Activated T-helper 1 cell treated with anti-CD3 and anti-CD28 coated beads, Interleukin-12 subunit alpha, Interleukin-12 subunit beta, Interleukin-2, Interleukin-4 antibody, amounts not matched to agents 30 ng/mL and 10 ng/mL and 1 ng/mL, durations not matched to agents 14 hours and 24 hours and 36 hours (primary cell): ENCODE results near the gene RPS6KA4. TPM values are rescaled to one million over a fixed set of nuclear protein-coding genes. Genes with fewer than 3 reads are reported as not detected.
A peak's percentile ranks its signal among the peaks of the same experiment; 100 is the strongest.

Experiments used
- DNase-seq: peaks from one replicate; pipeline ENCODE4 v3.0.0; 2021; ENCODE audit warnings: low spot score
- H3K27ac Mint-ChIP-seq: one replicate; pipeline ENCODE4 v1.8.0; 2021; ENCODE audit warnings: mild to moderate bottlenecking, mixed read lengths
- H3K27me3 Mint-ChIP-seq: one replicate; pipeline ENCODE4 v1.8.0; 2022; ENCODE audit warnings: mild to moderate bottlenecking, moderate library complexity, mixed read lengths; ENCODE audit not compliant: insufficient read depth
- H3K36me3 Mint-ChIP-seq: one replicate; pipeline ENCODE4 v1.8.0; 2021; ENCODE audit warnings: low read depth, mixed read lengths
- H3K4me1 Mint-ChIP-seq: one replicate; pipeline ENCODE4 v1.8.0; 2021; ENCODE audit warnings: low read depth, mixed read lengths
- H3K4me3 Mint-ChIP-seq: one replicate; pipeline ENCODE4 v1.8.0; 2021; ENCODE audit warnings: mild to moderate bottlenecking, moderate library complexity, mixed read lengths
- H3K9me3 Mint-ChIP-seq: one replicate; pipeline ENCODE4 v1.8.0; 2021; ENCODE audit warnings: mixed read lengths
- intact Hi-C: fragments of 100-400 bp; cut with micrococcal nuclease; formaldehyde crosslinking; loops from one replicate; pipeline ENCODE4 v1.15.1; 2024
- total RNA-seq: library from RNA; stranded (reverse); gene quantifications from 2 replicates; pipeline ENCODE4 v1.2.3, GENCODE V29; 2022

Gene RPS6KA4
- total RNA-seq, 1 donor from 2014 or later, result 38.3 TPM

DNA sequence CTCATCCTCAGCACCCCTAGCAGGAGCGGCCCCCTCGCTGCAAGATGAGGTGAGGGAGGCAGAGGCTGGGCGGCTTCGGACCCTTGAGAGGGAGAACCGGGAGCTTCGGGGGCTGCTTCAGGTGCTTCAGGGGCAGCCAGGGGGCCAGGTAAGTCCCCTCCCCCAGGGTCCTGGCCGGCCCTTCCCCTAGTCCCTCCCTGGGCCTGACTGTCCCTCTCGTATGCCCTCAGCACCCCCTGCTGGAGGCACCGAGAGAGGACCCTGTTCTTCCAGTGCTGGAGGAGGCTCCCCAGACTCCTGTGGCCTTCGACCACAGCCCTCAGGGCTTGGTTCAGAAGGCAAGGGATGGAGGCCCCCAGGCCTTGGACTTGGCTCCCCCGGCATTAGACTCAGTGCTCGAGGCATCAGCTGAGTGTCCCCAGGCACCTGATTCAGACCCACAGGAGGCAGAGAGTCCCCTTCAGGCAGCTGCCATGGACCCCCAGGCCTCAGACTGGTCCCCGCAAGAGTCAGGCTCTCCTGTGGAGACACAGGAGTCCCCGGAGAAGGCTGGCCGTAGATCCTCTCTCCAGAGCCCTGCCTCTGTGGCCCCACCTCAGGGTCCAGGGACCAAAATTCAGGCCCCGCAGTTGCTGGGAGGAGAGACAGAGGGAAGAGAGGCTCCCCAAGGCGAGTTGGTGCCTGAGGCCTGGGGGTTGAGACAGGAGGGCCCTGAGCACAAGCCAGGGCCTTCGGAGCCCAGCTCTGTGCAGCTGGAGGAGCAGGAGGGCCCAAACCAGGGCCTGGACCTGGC, 15.0 kb upstream of the RPS6KA4 start:
- H3K27ac Mint-ChIP-seq, result no peak overlapping the region
- peaks cover 19% of the 10 kb centered on the region for H3K4me1 Mint-ChIP-seq
- no peaks in the 10 kb centered on the region for H3K27me3 Mint-ChIP-seq
- no peak for DNase-seq
- no peak overlapping the region for H3K4me3 Mint-ChIP-seq
- intact Hi-C loops, result no loop called here
- peaks cover 15% of the 10 kb centered on the region for H3K36me3 Mint-ChIP-seq
- no peaks in the 10 kb centered on the region for H3K9me3 Mint-ChIP-seq

DNA sequence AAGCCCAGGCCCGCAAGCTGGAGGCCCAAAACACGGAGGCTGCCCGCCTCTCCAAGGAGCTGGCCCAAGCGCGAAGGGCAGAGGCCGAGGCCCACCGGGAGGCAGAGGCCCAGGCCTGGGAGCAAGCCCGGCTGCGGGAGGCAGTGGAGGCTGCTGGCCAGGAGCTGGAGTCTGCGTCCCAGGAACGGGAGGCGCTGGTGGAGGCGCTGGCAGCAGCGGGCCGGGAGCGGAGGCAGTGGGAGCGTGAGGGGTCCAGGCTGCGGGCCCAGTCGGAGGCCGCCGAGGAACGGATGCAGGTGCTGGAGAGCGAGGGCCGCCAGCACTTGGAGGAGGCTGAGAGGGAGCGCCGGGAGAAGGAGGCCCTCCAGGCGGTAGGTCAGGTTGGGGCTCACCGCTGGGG, 14.2 kb upstream of the RPS6KA4 start:
- DNase-seq, result no peak
- H3K9me3 Mint-ChIP-seq, result no peaks in the 10 kb centered on the region
- H3K36me3 Mint-ChIP-seq, result peaks cover 15% of the 10 kb centered on the region
- H3K27me3 Mint-ChIP-seq, result no peaks in the 10 kb centered on the region
- no peak overlapping the region for H3K4me3 Mint-ChIP-seq
- intact Hi-C loops, result no loop called here
- H3K4me1 Mint-ChIP-seq, result peaks cover 11% of the 10 kb centered on the region
- no peak overlapping the region for H3K27ac Mint-ChIP-seq

DNA sequence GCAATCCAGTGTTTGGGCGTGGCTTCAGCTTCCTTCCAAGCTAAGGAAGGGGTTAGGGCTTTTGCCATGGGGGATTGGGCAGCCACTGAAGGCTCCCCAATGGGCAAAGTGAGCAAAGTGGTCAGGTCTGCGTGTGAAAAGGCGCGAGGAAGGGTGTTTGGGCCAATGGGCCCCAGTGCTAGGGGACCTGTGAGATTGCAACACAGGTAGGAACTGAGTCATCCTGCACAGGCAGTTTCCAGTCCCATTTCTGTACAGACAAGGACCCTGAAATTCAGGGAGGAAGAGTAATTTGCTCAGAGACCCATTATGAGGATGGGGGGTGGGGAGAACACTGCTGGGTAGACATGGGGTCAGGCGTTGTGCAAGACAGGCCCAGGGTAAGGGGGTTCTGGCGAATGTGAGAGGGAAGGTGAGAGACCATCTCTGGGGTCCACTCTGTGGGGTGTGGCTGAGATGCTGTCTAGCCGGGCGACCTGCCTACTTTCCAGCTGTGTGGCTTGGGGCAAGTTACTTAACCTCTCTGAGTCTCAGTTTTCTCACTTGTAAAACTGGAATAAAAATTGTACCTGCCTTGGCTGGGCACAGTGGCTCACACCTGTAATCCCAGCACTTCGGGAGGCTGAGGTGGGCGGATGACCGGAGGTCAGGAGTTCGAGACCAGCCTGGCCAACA, 11.6 kb upstream of the RPS6KA4 start:
- Mint-ChIP-seq H3K27ac (peak overlapping the region; percentile 7), H3K9me3 (no peaks in the 10 kb centered on the region), H3K27me3 (no peaks in the 10 kb centered on the region), H3K36me3 (peaks cover 18% of the 10 kb centered on the region), H3K4me3 (no peak overlapping the region), H3K4me1 (no peaks in the 10 kb centered on the region)
- intact Hi-C loops, result no loop called here
- no peak for DNase-seq

DNA sequence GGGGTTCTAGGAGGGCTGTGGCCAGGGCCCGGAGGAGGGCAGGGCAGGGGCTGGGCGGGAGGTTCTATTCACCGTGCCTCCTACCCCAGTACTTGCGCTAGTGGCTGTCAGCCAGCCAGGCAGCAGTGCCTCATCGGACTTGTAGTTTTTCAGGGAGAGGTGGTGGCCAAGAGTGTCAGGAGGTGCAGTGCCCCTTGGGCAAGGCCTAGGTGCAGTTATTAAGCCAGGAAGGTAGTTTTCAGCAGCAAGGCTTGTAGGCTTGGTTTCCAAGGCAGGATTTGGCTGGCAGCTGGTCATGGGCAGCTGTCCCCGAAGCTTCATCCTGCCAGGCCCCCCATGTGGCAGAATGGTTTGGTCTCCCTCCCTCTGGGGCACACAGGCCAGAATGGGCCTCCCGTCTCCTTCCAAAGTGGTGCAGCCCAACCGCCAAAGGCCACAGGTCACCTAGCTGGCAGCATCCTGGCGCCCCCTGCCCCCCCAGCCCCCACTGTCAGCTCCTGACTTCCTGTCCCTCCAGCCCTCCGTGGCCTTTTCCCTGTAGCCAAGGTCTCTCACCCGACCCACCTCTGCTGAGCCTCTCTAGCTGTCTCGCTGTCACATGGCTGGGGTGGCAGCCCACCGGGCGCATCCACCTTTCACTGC, 10.5 kb upstream of the RPS6KA4 start:
- no peak for DNase-seq
- no peaks in the 10 kb centered on the region for H3K9me3 Mint-ChIP-seq
- peaks cover 16% of the 10 kb centered on the region for H3K36me3 Mint-ChIP-seq
- intact Hi-C loops, result no loop called here
- H3K4me3 Mint-ChIP-seq, result no peak overlapping the region
- no peaks in the 10 kb centered on the region for H3K4me1 Mint-ChIP-seq
- H3K27ac Mint-ChIP-seq, result no peak overlapping the region
- no peaks in the 10 kb centered on the region for H3K27me3 Mint-ChIP-seq

DNA sequence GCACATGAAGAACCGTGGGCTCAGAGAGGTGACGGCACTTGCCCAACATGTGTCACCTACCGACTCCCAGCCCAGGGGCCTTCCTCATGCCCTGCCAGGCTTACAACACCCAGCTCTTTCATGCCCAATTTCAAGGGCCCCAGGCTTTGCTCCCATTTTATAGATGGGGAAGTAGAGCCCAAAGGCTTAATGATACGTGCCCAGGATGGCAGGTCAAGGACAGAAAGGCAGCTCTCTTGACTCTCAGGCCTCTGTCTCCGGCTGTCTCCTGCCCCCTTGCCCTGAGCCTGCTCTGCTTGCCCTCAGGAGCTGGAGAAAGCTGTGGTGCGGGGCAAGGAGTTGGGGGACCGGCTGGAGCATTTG, 10.0 kb upstream of the RPS6KA4 start:
- intact Hi-C loops, result no loop called here
- H3K4me1 Mint-ChIP-seq, result no peaks in the 10 kb centered on the region
- H3K9me3 Mint-ChIP-seq, result no peaks in the 10 kb centered on the region
- no peaks in the 10 kb centered on the region for H3K27me3 Mint-ChIP-seq
- no peak overlapping the region for H3K4me3 Mint-ChIP-seq
- H3K36me3 Mint-ChIP-seq, result peaks cover 16% of the 10 kb centered on the region
- no peak overlapping the region for H3K27ac Mint-ChIP-seq
- DNase-seq, result no peak

DNA sequence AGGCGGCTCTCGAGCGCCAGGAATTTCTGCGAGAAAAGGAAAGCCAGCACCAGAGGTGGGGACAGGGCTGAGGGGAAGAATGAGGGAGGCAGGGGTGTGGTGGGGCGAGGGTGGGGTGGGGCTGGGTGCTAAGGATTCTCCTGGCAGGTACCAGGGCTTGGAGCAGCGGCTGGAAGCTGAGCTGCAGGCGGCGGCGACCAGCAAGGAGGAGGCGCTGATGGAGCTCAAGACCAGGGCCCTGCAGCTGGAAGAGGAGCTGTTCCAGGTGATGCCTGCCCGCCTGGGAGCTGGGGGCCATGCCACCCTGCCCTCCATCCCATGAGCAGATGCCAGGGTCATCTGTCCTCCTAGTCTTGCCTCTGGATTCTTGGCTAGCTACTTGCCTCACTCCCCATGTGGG, 9.6 kb upstream of the RPS6KA4 start:
- peaks cover 16% of the 10 kb centered on the region for H3K36me3 Mint-ChIP-seq
- no peaks in the 10 kb centered on the region for H3K4me1 Mint-ChIP-seq
- no peak for DNase-seq
- intact Hi-C loops, result no loop called here
- no peak overlapping the region for H3K4me3 Mint-ChIP-seq
- no peaks in the 10 kb centered on the region for H3K27me3 Mint-ChIP-seq
- no peaks in the 10 kb centered on the region for H3K9me3 Mint-ChIP-seq
- H3K27ac Mint-ChIP-seq, result no peak overlapping the region

DNA sequence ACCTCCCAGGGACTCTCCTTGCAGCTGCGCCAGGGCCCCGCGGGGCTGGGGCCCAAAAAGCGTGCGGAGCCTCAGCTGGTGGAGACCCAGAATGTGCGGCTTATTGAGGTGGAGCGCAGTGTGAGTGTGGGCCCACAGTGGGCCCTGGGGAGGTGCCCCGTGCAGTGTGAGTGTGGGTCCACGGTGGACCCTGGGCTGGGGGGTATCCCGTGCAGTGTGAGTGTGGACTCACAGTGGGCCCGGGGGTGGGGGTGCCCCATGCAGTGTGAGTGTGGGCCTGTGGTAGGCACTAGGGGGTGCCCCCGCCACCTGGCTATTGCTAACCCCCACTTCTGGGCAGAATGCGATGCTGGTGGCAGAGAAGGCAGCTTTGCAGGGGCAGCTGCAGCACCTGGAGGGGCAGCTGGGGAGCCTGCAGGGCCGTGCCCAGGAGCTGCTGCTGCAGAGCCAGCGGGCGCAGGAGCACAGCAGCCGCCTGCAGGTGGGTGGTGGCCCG, 7.8 kb upstream of the RPS6KA4 start:
- peaks cover 11% of the 10 kb centered on the region for H3K36me3 Mint-ChIP-seq
- DNase-seq, result no peak
- no peaks in the 10 kb centered on the region for H3K27me3 Mint-ChIP-seq
- no peak overlapping the region for H3K4me3 Mint-ChIP-seq
- H3K4me1 Mint-ChIP-seq, result no peaks in the 10 kb centered on the region
- H3K9me3 Mint-ChIP-seq, result no peaks in the 10 kb centered on the region
- intact Hi-C loops, result no loop called here
- H3K27ac Mint-ChIP-seq, result no peak overlapping the region

DNA sequence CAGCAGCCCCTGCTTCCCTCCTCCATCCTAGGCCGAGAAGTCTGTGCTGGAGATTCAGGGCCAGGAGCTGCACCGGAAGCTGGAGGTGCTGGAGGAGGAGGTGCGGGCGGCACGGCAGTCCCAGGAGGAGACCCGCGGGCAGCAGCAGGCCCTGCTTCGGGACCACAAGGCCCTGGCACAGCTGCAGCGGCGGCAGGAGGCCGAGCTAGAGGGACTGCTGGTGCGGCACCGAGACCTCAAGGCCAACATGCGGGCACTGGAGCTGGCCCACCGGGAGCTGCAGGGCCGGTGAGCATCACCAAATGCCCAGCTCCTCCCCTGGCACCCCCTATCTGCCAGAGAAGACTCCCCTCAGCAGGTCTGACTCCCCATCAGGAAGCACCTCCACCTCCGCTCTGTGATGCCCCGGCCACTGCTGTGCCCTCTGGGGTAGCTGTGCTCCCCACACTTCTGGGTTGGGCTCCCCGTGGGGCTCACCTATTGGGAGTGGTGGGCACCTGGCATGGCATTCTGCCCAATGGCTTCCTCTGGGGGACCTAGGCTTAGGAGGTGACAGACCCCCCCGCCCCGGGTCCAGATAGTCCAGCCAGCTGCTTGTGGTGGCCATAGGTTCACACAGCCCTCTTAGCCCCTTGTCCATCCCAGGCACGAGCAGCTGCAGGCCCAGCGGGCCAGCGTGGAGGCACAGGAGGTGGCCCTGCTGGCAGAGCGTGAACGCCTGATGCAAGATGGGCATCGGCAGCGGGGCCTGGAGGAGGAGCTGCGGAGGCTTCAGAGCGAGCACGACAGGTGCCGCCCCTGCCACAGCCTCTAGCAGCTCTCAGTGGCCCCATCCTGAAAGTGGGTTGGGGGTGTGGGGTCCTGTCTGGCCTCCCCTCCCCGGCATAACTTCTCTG, 6.6 kb upstream of the RPS6KA4 start:
- H3K9me3 Mint-ChIP-seq, result no peaks in the 10 kb centered on the region
- no peak for DNase-seq
- no peaks in the 10 kb centered on the region for H3K27me3 Mint-ChIP-seq
- no peak overlapping the region for H3K4me3 Mint-ChIP-seq
- H3K27ac Mint-ChIP-seq, result no peak overlapping the region
- intact Hi-C loops, result no loop called here
- peaks cover 5% of the 10 kb centered on the region for H3K4me1 Mint-ChIP-seq
- peaks cover 9% of the 10 kb centered on the region for H3K36me3 Mint-ChIP-seq

DNA sequence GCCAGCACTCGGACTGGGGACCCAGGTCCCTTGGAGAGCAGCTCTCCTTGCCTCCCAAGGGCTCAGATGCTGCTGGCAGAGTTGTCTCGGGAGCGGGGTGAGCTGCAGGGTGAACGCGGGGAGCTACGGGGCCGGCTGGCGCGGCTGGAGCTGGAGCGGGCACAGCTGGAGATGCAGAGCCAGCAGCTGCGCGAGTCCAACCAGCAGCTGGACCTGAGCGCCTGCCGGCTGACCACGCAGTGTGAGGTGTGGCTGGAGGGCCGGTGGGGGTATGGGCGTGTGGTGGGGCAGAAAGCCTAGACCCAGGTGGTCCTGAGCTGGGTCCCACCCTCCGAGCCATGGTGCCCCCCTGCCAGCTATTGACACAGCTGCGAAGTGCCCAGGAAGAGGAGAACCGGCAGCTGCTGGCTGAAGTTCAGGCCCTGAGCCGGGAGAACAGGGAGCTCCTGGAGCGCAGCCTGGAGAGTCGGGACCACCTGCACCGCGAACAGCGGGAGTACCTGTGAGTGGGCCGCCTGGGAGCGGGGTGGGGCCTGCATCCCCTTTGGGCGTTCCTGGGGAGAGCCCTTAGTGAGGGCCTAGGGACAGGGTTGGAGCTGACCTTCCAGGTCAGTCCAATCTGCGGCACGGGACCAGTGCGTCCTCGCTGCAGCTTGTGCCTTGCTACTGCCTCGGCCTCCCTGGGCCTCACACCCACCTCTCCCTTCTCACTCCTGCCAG, 5.8 kb upstream of the RPS6KA4 start:
- Mint-ChIP-seq H3K4me3 (no peak overlapping the region), H3K4me1 (peaks cover 13% of the 10 kb centered on the region), H3K9me3 (no peaks in the 10 kb centered on the region), H3K36me3 (peaks cover 8% of the 10 kb centered on the region), H3K27me3 (no peaks in the 10 kb centered on the region), H3K27ac (no peak overlapping the region)
- no peak for DNase-seq
- intact Hi-C loops, result no loop called here

DNA sequence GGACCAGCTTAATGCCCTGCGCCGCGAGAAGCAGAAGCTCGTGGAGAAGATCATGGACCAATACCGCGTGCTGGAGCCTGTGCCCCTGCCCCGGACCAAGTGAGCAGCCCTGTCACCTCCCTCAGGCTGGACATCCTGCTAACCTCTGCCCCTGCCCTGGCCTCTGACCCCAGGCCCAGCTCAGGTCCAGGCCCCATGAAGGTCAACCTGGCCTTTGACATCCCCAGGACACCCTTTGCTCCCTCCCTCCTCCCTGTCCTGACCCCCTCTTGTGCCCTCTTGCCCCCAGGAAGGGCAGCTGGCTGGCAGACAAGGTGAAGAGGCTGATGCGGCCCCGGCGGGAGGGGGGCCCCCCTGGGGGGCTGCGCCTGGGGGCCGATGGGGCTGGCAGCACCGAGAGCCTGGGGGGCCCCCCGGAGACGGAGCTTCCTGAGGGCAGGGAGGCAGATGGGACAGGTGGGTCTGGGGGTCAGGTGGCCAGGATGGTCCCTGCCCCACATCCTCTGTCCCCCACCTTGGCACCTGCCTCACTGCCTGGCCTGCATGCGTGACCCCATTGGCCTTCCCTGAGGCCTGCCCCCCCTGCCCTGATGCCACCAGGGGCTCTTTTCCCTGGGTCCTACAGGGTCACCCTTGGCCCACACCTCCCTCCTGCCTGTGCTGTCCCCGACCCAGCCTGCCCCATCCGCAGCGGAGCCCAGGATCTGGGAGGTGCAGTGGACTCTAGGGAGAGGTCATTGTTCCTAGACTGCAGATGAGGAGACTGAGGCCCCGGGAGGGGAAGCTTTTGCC, 5.1 kb upstream of the RPS6KA4 start:
- intact Hi-C loops, result no loop called here
- DNase-seq, result no peak
- no peak overlapping the region for H3K4me3 Mint-ChIP-seq
- H3K27me3 Mint-ChIP-seq, result no peaks in the 10 kb centered on the region
- peaks cover 13% of the 10 kb centered on the region for H3K4me1 Mint-ChIP-seq
- H3K36me3 Mint-ChIP-seq, result peaks cover 8% of the 10 kb centered on the region
- no peaks in the 10 kb centered on the region for H3K9me3 Mint-ChIP-seq
- no peak overlapping the region for H3K27ac Mint-ChIP-seq

DNA sequence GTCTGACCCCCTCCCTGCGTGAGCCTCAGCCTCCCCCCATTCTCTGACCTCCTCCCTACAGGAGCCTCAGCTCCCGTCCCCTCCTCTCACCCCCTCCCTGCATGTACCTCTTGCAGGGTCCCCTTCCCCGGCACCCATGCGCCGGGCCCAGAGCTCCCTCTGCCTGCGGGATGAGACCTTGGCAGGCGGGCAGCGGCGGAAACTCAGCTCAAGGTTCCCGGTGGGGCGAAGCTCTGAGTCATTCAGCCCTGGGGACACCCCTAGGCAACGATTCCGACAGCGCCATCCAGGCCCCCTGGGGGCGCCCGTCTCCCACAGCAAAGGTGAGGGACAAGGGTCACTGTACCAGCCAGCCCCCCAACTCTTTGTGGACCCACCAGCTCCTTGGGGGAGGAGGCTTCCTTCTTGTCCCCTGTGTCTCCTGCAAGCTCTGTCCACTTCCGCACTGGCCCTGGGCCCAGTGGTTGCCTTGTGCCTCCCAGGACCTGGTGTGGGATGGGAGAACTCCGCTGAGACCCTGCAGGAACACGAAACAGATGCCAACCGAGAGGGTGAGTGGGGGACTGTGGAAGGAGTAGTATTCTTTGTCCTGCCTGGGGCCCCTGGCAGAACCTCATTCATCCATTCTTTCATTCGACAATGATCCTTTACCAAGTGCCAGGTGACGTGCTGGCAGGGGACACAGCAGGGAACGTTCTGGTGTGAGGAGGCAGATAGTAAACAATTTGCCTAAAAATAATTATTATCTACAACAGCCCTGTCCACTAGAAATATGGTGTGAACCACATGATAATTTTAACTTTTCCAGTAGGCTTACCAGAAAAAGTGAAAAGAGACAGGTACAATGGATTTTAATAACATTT, 3.7 kb upstream of the RPS6KA4 start:
- Mint-ChIP-seq H3K27me3 (no peaks in the 10 kb centered on the region), H3K9me3 (no peaks in the 10 kb centered on the region), H3K27ac (no peak overlapping the region), H3K4me3 (no peak overlapping the region), H3K4me1 (peaks cover 23% of the 10 kb centered on the region), H3K36me3 (peaks cover 13% of the 10 kb centered on the region)
- DNase-seq, result no peak
- intact Hi-C loops, result loop anchor here (5.0 kb wide), 1 partner anchor 103 kb away; the partner anchor contains the start of gene PLCB3
